GM12874 (cell line): ENCODE data around the gene WDR64.

Experiments
- CTCF ChIP-seq: IDR thresholded peaks from 2 replicates; pipeline ENCODE4 v1.5.1; 2011; ENCODE audit warnings: low read depth, mild to moderate bottlenecking, control low read depth, low read length, moderate library complexity; ENCODE audit not compliant: insufficient read depth

Gene WDR64

GRCh38 chr1:241611063-241611462, 41.0 kb upstream of the WDR64 start:
- peak; percentile 46 for TF ChIP-seq CTCF

- no peak for TF ChIP-seq CTCF
Observed at GRCh38 chr1:241611736-241612135, 40.3 kb upstream of the WDR64 start.

- no peak for TF ChIP-seq CTCF
Observed at GRCh38 chr1:241612533-241613477, 39.3 kb upstream of the WDR64 start.

- no peak for TF ChIP-seq CTCF
Observed at GRCh38 chr1:241614144-241614543, 37.9 kb upstream of the WDR64 start.

- TF ChIP-seq CTCF = no peak
Observed at GRCh38 chr1:241614572-241614971, 37.5 kb upstream of the WDR64 start.

GRCh38 chr1:241615043-241615974, 36.8 kb upstream of the WDR64 start:
- TF ChIP-seq CTCF = no peak

GRCh38 chr1:241617426-241617825, 34.7 kb upstream of the WDR64 start:
- no peak for TF ChIP-seq CTCF
